Nephron (organoid): Measurements from ENCODE around the gene BHLHE23.

Experiments used
- H3K27ac Mint-ChIP-seq, 3 experiments: 2 replicates each; pipeline ENCODE4 v1.8.0; 2020; ENCODE audit warnings: mixed read lengths in 3 of 3, mild to moderate bottlenecking in 2 of 3, moderate library complexity in 1 of 3
- H3K27me3 Mint-ChIP-seq: 2 replicates; pipeline ENCODE4 v1.8.0; 2021; ENCODE audit warnings: low read depth, mild to moderate bottlenecking, moderate library complexity, mixed read lengths
- H3K36me3 Mint-ChIP-seq: 2 replicates; pipeline ENCODE4 v1.8.0; 2020; ENCODE audit warnings: low read depth, mixed read lengths
- H3K4me1 Mint-ChIP-seq: 2 replicates; pipeline ENCODE4 v1.8.0; 2020; ENCODE audit warnings: mixed read lengths
- H3K4me3 Mint-ChIP-seq, 3 experiments: 2 replicates each; pipeline ENCODE4 v1.8.0; 2020; ENCODE audit warnings: mild to moderate bottlenecking in 3 of 3, mixed read lengths in 3 of 3, moderate library complexity in 2 of 3
- H3K9me3 Mint-ChIP-seq: 2 replicates; pipeline ENCODE4 v1.8.0; 2020; ENCODE audit warnings: mixed read lengths
- CTCF ChIP-seq, 3 experiments: fragments of 200-600 bp; sonication (generic); IDR thresholded peaks; one replicate each; pipeline ENCODE4 v1.5.0; 2021; ENCODE audit warnings: antibody characterized with exemption in 3 of 3; ENCODE audit not compliant: unreplicated experiment in 3 of 3

Gene BHLHE23

GRCh38 chr20:62975812-62976508 lies 30.8 kb downstream of the BHLHE23 start:
- no peak for TF ChIP-seq CTCF (IDR thresholded peaks at IDR 0.05; ENCODE audit: unreplicated experiment in 3 of 3)
- Mint-ChIP-seq H3K27ac (no peak overlapping the region), H3K36me3 (no peaks in the 10 kb centered on the region), H3K9me3 (peaks cover 5% of the 10 kb centered on the region), H3K4me1 (peaks cover 20% of the 10 kb centered on the region), H3K27me3 (peaks cover 97% of the 10 kb centered on the region), H3K4me3 (no peak overlapping the region)

DNA sequence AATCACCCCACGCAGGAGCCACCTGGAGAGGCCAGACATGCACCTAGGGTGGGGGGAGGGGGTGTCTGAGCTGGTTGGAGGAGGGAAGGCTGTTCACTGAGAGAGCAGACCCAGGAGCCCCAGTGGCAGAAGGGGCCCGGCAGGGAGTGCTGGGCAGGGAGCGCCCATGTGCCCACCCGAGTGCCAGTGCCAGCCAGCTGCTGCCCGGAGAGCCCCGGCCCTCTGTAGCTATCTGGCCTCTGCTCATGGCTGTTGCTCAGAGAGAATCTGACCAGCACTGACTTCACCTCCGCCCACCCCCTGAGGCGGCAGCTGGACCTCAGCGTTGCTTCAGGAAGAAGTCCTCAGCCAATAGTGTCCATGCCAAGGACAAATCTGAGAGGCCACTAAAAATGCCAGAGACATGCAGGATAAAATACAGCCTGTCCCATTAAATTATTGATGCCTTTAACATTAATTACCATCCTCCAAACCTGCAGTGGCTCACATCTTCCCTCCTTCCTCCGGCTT lies 31.5 kb downstream of the BHLHE23 start:
- Mint-ChIP-seq H3K4me3 (no peak overlapping the region), H3K4me1 (peaks cover 18% of the 10 kb centered on the region), H3K9me3 (peaks cover 5% of the 10 kb centered on the region), H3K27ac (no peak overlapping the region), H3K27me3 (peaks cover 95% of the 10 kb centered on the region), H3K36me3 (no peaks in the 10 kb centered on the region)
- TF ChIP-seq CTCF (IDR thresholded peaks at IDR 0.05; ENCODE audit: unreplicated experiment in 3 of 3) = no peak

DNA sequence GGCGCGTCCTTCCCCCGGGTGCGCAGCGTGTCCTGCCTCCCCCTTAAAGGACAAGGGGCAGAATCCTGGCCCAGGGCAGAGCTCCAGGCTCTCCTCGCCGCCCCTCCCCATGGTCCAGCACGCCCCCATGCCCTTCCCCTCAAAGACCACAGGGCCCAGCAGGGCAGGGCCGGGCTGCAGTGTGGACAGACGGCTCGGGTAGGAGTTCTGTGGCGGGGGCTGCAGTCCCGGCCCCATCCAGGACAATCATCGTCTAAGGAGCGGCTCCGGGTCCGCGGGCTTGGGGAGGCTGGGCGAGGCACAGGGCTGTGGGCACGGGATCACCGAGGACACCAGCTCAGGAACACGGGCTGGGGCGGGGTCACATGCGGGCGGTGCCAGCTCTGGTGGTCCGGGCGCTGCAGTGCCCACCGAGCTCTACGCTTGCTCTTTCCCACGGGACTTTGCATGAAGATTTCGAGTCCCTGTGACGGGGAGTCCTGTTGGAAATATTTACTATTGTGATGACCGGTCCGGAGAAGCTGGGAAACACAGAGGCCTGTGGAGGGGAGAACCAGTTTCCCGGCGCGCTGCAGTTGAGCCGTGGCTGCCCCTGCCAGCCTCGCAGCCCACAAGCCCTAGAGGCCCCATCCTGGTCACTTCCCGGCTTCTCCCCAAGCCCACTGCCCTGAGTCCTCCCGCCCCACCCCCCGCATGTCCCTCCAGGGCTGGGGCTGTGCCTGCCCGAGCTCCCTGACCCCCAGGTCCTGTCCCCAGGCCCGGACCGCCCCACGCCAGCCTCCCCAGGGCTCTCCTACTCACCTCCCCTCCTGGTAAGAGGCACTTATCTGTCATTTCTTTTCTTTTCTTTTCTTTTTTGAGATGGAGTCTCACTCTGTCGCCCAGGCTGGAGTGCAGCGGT lies 33.7 kb downstream of the BHLHE23 start:
- no peak for TF ChIP-seq CTCF (IDR thresholded peaks at IDR 0.05; ENCODE audit: unreplicated experiment in 3 of 3)
- H3K27ac Mint-ChIP-seq = no peak overlapping the region
- peaks cover 18% of the 10 kb centered on the region for H3K4me1 Mint-ChIP-seq
- H3K4me3 Mint-ChIP-seq = peak overlapping the region in 1 of 3 experiments; percentile 52
- H3K9me3 Mint-ChIP-seq = peaks cover 5% of the 10 kb centered on the region
- no peaks in the 10 kb centered on the region for H3K36me3 Mint-ChIP-seq
- H3K27me3 Mint-ChIP-seq = peaks cover 80% of the 10 kb centered on the region

DNA sequence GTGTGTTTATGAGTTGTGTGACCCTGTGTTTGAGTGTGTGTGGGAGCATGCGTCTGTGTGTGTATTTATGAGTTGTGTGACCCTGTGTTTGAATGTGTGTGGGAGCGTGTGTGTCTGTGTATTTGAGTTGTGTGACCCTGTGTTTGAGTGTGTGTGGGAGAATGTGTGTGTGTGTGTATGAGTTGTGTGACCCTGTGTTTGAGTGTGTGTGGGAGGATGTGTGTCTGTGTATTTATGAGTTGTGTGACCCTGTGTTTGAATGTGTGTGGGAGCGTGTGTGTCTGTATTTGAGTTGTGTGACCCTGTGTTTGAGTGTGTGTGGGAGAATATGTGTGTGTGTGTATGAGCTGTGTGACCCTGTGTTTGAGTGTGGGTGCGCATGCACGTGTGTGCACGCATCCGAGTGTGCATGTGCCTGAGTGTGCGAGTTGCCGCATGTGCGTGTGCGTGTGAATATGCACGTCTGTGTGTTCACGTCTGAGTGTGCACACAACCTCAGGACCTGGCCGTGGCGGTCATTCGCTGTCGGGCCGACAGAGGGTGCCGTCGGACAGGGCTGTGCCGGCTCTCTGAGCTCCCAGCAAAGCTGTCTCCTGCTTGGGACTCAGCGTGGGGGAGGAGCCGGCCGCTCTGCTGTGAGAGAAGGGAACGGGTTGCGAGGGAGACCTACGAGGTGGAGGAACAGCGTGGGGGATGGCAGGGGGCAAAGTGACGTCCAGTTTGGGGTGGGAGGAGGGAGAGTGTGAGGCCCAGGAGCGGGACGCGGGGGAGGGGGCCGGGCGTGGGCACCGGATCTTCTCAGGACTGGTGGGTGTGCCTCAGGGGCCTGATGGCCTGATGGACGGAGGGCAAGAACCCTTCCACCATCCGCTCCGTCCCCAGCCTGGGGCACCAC lies 34.6 kb downstream of the BHLHE23 start:
- peak overlapping the region in 1 of 3 experiments; percentile 0 for H3K27ac Mint-ChIP-seq

More for the DNA sequence above, 34.6 kb downstream of the BHLHE23 start:
- peaks cover 71% of the 10 kb centered on the region for H3K27me3 Mint-ChIP-seq
- peak; percentile 81 to 88 (median 88) for TF ChIP-seq CTCF (IDR thresholded peaks at IDR 0.05; ENCODE audit: unreplicated experiment in 3 of 3)
- H3K4me1 Mint-ChIP-seq = peaks cover 18% of the 10 kb centered on the region
- peak overlapping the region; percentile 10 to 70 (median 63) for H3K4me3 Mint-ChIP-seq
- H3K9me3 Mint-ChIP-seq = peaks cover 5% of the 10 kb centered on the region
- no peaks in the 10 kb centered on the region for H3K36me3 Mint-ChIP-seq
